ENCODE data around the gene MEIKIN.
"Not testable (repeated sequence)": the region's sequence is repeated elsewhere in the genome, so short reads cannot be mapped to it uniquely, and the experiment has no call there.

Gene MEIKIN

GRCh38 chr5:131796793-131797693 lies 148.4 kb downstream of the MEIKIN start, which contains the start of gene FNIP1:
Gene FNIP1 (minus strand): TSS chr5:131797017. CDS start chr5:131796921, 96 bp downstream.
- DNase-seq = peak; percentile 98

- peak; percentile 10 to 11 for DNase-seq
Observed at GRCh38 chr5:131795879-131796792, 149.3 kb downstream of the MEIKIN start.

GRCh38 chr5:131795228-131795627 lies 150.2 kb downstream of the MEIKIN start:
- DNase-seq = no peak

GRCh38 chr5:131794586-131794985 lies 150.9 kb downstream of the MEIKIN start:
- no peak for DNase-seq

- no peak for DNase-seq
Observed at GRCh38 chr5:131792896-131793295, 152.6 kb downstream of the MEIKIN start.

GRCh38 chr5:131791866-131792265 lies 153.6 kb downstream of the MEIKIN start:
- no peak for DNase-seq

- no peak for DNase-seq
Observed at GRCh38 chr5:131790550-131790949, 154.9 kb downstream of the MEIKIN start.

- DNase-seq = no peak
Observed at GRCh38 chr5:131789765-131790164, 155.7 kb downstream of the MEIKIN start.

- DNase-seq = no peak
Observed at GRCh38 chr5:131787736-131788135, 157.7 kb downstream of the MEIKIN start.

GRCh38 chr5:131786900-131787692 lies 158.4 kb downstream of the MEIKIN start:
- no peak for DNase-seq

- DNase-seq = no peak
Observed at GRCh38 chr5:131786036-131786435, 159.4 kb downstream of the MEIKIN start.

- DNase-seq = no peak
Observed at GRCh38 chr5:131783874-131784273, 161.6 kb downstream of the MEIKIN start.

- no peak for DNase-seq
Observed at GRCh38 chr5:131783357-131783756, 162.1 kb downstream of the MEIKIN start.

- no peak for DNase-seq
Observed at GRCh38 chr5:131782717-131783116, 162.7 kb downstream of the MEIKIN start.

- DNase-seq = not testable (repeated sequence)
Observed at GRCh38 chr5:131778141-131778540, 167.3 kb downstream of the MEIKIN start.

GRCh38 chr5:131776450-131776849 lies 169.0 kb downstream of the MEIKIN start:
- DNase-seq = no peak

GRCh38 chr5:131774652-131775367 lies 170.7 kb downstream of the MEIKIN start:
- DNase-seq = no peak

GRCh38 chr5:131773805-131774204 lies 171.7 kb downstream of the MEIKIN start:
- DNase-seq = no peak

- DNase-seq = no peak
Observed at GRCh38 chr5:131771692-131772091, 173.8 kb downstream of the MEIKIN start.

- DNase-seq = no peak
Observed at GRCh38 chr5:131769961-131770360, 175.5 kb downstream of the MEIKIN start.

GRCh38 chr5:131769336-131769735 lies 176.1 kb downstream of the MEIKIN start:
- no peak for DNase-seq

GRCh38 chr5:131767891-131768290 lies 177.6 kb downstream of the MEIKIN start:
- DNase-seq = no peak
